Breast epithelium (tissue), 3 donors: ENCODE data around the gene TTI1.

ENCODE experiments used
- CTCF ChIP-seq, 3 donors: fragments of 450-650 bp; IDR thresholded peaks; one replicate each; pipeline ENCODE4 v1.5.1; 2016 to 2017; ENCODE audit warnings: antibody characterized with exemption in 3 of 3, mild to moderate bottlenecking in 3 of 3, moderate library complexity in 3 of 3
- POLR2A ChIP-seq: fragments of 450-650 bp; IDR thresholded peaks from one replicate; pipeline ENCODE4 v1.6.1; 2016; ENCODE audit warnings: antibody characterized with exemption, mild to moderate bottlenecking, moderate library complexity
- POLR2AphosphoS5 ChIP-seq, 3 donors: sonication (generic); formaldehyde crosslinking; IDR thresholded peaks; one replicate each; pipeline ENCODE4 v1.6.1; 2017; ENCODE audit warnings: antibody characterized with exemption in 3 of 3

DNA sequence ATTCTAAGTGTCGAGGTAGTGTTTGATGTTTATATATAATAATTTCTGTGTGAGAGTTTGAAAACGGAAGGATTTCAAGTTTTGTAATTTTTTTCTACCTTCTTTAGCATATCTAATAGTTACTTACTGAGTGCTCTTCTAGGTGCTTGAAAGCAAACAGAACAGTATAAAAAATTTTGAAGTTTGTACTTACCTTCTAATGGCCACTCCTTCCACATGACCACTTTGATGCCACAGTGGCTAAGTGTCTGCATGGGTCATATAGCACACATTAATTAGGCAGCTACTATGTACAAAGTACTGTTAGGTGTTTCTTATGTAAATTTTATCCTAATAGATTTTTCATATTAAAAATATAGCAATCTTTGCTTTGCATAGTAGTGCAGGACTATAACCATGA, 21.4 kb upstream of the TTI1 start:
- no peak for TF ChIP-seq CTCF (IDR thresholded peaks at IDR 0.05)
- TF ChIP-seq POLR2AphosphoS5 (IDR thresholded peaks at IDR 0.05), result no peak
- no peak for TF ChIP-seq POLR2A
